Measurements from ENCODE around the gene STPG3. TPM values are rescaled to one million over a fixed set of nuclear protein-coding genes. Genes with fewer than 3 reads are reported as not detected.

Gene STPG3
- total and polyA plus RNA-seq, 2 of the 4 experiments (the other 2 are of a cell fraction): not detected

DNA sequence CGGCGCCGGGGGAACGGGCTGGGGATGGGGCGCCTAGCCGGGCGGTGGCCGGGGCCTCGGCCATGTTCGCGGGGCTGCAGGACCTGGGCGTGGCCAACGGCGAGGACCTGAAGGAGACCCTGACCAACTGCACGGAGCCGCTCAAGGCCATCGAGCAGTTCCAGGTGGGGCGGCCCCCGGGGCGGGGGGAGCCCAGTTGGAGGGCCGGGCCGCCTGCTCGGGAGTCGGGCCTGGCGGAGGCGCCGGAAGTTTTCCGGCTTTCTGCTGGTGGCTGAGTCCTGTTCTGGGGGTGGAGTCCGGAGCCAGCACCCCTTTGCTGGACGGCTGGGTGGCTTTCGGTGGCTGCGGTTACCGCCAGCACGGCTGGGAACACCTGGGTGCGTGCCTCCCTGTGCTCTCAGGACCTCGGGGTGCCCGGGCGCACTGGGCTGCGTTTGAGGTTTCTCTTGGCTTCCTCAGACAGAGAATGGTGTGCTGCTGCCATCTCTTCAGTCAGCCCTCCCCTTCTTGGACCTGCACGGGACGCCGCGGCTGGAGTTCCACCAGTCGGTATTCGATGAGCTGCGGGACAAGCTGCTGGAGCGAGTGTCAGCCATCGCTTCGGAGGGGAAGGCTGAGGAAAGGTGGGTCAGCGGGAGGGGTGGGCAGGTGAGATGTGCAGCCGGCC is 4.5 kb downstream of the STPG3 start:
- CTCF ChIA-PET: no interaction called here
- Histone ChIP-seq H3K4me3 (ENCODE audit: insufficient read depth, low read depth, low read length) (peak overlapping the region; percentile 96), H3K4me2 (ENCODE audit: low read depth, low read length) (peak overlapping the region; percentile 97), H2AK9ac (replicated peaks; ENCODE audit: low read depth, low read length, poor library complexity) (peak overlapping the region; percentile 98), H3K9me1 (ENCODE audit: insufficient read depth, low read length) (no peaks in the 10 kb centered on the region), H2AK5ac (ENCODE audit: low read depth, low read length) (peak overlapping the region; percentile 72), H3K79me1 (ENCODE audit: low read depth in 1 of 2, low read length in 2 of 2) (peaks cover 15 to 37% of the 10 kb centered on the region in 2 experiments), H3K9me3 (ENCODE audit: control insufficient read depth, insufficient read depth, low read length) (no peaks in the 10 kb centered on the region), H3K56ac (ENCODE audit: extremely low read depth, insufficient read depth, low read length) (peak overlapping the region; percentile 71), H3K4ac (ENCODE audit: low read depth, low read length) (peak overlapping the region; percentile 63), H3K4me1 (ENCODE audit: control insufficient read depth, insufficient read depth, low read length) (peaks cover 11% of the 10 kb centered on the region), H3K18ac (ENCODE audit: low read depth, low read length) (no peak overlapping the region), H3K9ac (ENCODE audit: low read depth, low read length) (peak overlapping the region; percentile 85), H4K8ac (ENCODE audit: low read depth in 2 of 2, low read length in 2 of 2) (peak overlapping the region; percentile 81 to 87; a peak in 3 of 4 replicates), H2BK20ac (ENCODE audit: low read depth, low read length) (no peak overlapping the region), H3K27me3 (ENCODE audit: control insufficient read depth, insufficient read depth, low read length) (no peaks in the 10 kb centered on the region), H2BK5ac (ENCODE audit: low read depth, low read length, poor library complexity, severe bottlenecking) (peak overlapping the region; percentile 14), H2AFZ (replicated peaks; ENCODE audit: low read length, poor library complexity) (peak overlapping the region; percentile 99), H4K20me1 (ENCODE audit: insufficient read depth, low read length) (peaks cover 11% of the 10 kb centered on the region), H3K27ac (ENCODE audit: insufficient read depth, low read length) (peak overlapping the region; percentile 35), H2BK120ac (ENCODE audit: low read depth, low read length) (no peak overlapping the region), H3K36me3 (ENCODE audit: control insufficient read depth, insufficient read depth, low read length) (peaks cover 21% of the 10 kb centered on the region), H4K91ac (ENCODE audit: insufficient read depth, low read depth, low read length) (0 out of 2 replicates have a peak overlapping the region, but pooled peaks have one; percentile 26), H3K23ac (ENCODE audit: low read depth, low read length) (peak overlapping the region; percentile 79; the same call in 1 of the 2 replicates), H4K5ac (ENCODE audit: low read depth, low read length) (peak overlapping the region; percentile 44; the same call in 1 of the 2 replicates), H2BK15ac (ENCODE audit: low read depth, low read length) (no peak overlapping the region), H3K14ac (replicated peaks; ENCODE audit: low read depth, low read length) (peak overlapping the region; percentile 72; the same call in 1 of the 2 replicates)
- in situ Hi-C loops (cut with MboI; ENCODE audit: low sequenced_read_pairs) (no loop called here), intact Hi-C loops (cut with micrococcal nuclease) (no loop called here), dilution Hi-C loops (cut with HindIII; ENCODE audit: low sequenced_read_pairs, unreplicated experiment) (no loop called here)
- POLR2A ChIA-PET (ENCODE audit: unreplicated experiment): interaction anchor here (1.2 to 2.3 kb wide), 2 partner anchors 11 to 15 kb away, joined by 5 to 9 read pairs; no protein-coding TSS in a partner anchor
- no TSS peak for BruUV-seq (replicated peaks)
- 1% methylated on average over 30 of the region's 51 CpGs; no CpG with 5 or more reads in 1 of the 2 experiments for WGBS, 2 experiments (ENCODE audit: extremely low coverage in 2 of 2, insufficient read length in 1 of 2)
- ATAC-seq (ENCODE audit: low read depth) (peak; percentile 60), DNase-seq (no peak)
- no peak for TF ChIP-seq CHD1 (IDR thresholded peaks at IDR 0.05; ENCODE audit: low read depth, low read length)
- no peak for TF ChIP-seq MAZ (IDR thresholded peaks at IDR 0.05; ENCODE audit: borderline replicate concordance, low read depth, low read length)
- TF ChIP-seq, protein P1, sequence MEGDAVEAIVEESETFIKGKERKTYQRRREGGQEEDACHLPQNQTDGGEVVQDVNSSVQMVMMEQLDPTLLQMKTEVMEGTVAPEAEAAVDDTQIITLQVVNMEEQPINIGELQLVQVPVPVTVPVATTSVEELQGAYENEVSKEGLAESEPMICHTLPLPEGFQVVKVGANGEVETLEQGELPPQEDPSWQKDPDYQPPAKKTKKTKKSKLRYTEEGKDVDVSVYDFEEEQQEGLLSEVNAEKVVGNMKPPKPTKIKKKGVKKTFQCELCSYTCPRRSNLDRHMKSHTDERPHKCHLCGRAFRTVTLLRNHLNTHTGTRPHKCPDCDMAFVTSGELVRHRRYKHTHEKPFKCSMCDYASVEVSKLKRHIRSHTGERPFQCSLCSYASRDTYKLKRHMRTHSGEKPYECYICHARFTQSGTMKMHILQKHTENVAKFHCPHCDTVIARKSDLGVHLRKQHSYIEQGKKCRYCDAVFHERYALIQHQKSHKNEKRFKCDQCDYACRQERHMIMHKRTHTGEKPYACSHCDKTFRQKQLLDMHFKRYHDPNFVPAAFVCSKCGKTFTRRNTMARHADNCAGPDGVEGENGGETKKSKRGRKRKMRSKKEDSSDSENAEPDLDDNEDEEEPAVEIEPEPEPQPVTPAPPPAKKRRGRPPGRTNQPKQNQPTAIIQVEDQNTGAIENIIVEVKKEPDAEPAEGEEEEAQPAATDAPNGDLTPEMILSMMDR (conservative IDR thresholded peaks at IDR 0.05; ENCODE audit: low read depth, low read length): no peak
- TF ChIP-seq FOS (IDR thresholded peaks at IDR 0.05; ENCODE audit: low read depth, low read length): no peak

Measured in IMR-90 (cell line).